ENCODE measurements around the gene LANCL3. TPM values are rescaled to one million over a fixed set of nuclear protein-coding genes. Genes with fewer than 3 reads are reported as not detected.

LANCL3 gene
- total and polyA plus RNA-seq, 2 experiments from 2014 or later = 0.28 to 0.87 TPM

- no peak overlapping the region for H3K4me3 ChIP-seq
- no peaks in the 10 kb centered on the region for H3K27me3 ChIP-seq
- no peak for TF ChIP-seq EZH2phosphoT487 (IDR thresholded peaks at IDR 0.05; ENCODE audit: low read depth, severe bottlenecking, unreplicated experiment)
- TF ChIP-seq EZH2 (IDR thresholded peaks at IDR 0.05; ENCODE audit: borderline replicate concordance) = no peak
- no peaks in the 10 kb centered on the region for H3K36me3 ChIP-seq (replicated peaks; ENCODE audit: insufficient read depth, low read depth)
- H3K27ac ChIP-seq = no peak overlapping the region
- DNase-seq (ENCODE audit: low spot score) = no peak
- H4K20me1 ChIP-seq (ENCODE audit: insufficient read depth, poor library complexity, severe bottlenecking) = no peaks in the 10 kb centered on the region
- H3K9me2 ChIP-seq (replicated peaks; ENCODE audit: insufficient read depth) = no peaks in the 10 kb centered on the region
- H2AFZ ChIP-seq = no peak overlapping the region
- H3K4me2 ChIP-seq = no peak overlapping the region
- H3K4me1 ChIP-seq (ENCODE audit: insufficient read depth) = no peaks in the 10 kb centered on the region
- no peaks in the 10 kb centered on the region for H3K9me3 ChIP-seq (ENCODE audit: low read depth)
- 76% methylated on average over 1 of the region's 1 CpG for WGBS (ENCODE audit: low lambda C conversion rate, missing lambda C conversion rate)
- no peaks in the 10 kb centered on the region for H3K79me2 ChIP-seq
Measured at GRCh38 chrX:37613933-37614332, 42.5 kb downstream of the LANCL3 start.

DNA sequence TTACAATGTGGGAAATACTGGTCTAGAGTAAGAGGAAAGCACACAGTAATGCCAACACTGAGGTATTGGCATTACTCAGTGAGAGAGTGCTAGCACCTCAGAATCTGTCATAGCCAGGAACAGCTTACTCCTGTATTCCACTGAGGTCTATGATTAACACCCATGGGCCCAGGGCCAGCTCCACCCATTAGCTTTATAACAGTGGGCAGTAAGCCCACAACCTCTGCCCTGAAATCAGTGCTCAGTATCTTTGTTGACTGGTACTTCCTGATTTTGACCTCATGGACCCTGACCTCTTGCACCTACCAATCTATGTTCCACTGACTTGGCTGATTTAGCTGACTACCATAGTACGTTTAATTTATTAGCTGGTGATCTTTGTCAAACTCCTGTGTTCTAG, 56.1 kb downstream of the LANCL3 start:
- Histone ChIP-seq H3K36me3 (replicated peaks; ENCODE audit: insufficient read depth, low read depth) (no peaks in the 10 kb centered on the region), H3K9me2 (replicated peaks; ENCODE audit: insufficient read depth) (no peaks in the 10 kb centered on the region), H3K9me3 (ENCODE audit: low read depth) (no peaks in the 10 kb centered on the region), H3K27ac (no peak overlapping the region), H3K4me2 (no peak overlapping the region), H3K4me1 (ENCODE audit: insufficient read depth) (no peaks in the 10 kb centered on the region), H3K27me3 (no peaks in the 10 kb centered on the region), H3K79me2 (no peaks in the 10 kb centered on the region), H4K20me1 (ENCODE audit: insufficient read depth, poor library complexity, severe bottlenecking) (no peaks in the 10 kb centered on the region), H2AFZ (no peak overlapping the region), H3K4me3 (no peak overlapping the region)
- WGBS (ENCODE audit: low lambda C conversion rate, missing lambda C conversion rate) = 62% methylated on average over 1 of the region's 1 CpG
- DNase-seq (ENCODE audit: low spot score) = no peak
- TF ChIP-seq EZH2 (IDR thresholded peaks at IDR 0.05; ENCODE audit: borderline replicate concordance) (no peak), CTCF (IDR thresholded peaks at IDR 0.05; ENCODE audit: poor library complexity) (no peak), EZH2phosphoT487 (IDR thresholded peaks at IDR 0.05; ENCODE audit: low read depth, severe bottlenecking, unreplicated experiment) (no peak)

- no peak for DNase-seq (ENCODE audit: low spot score)
- no peak overlapping the region for H3K4me2 ChIP-seq
- H4K20me1 ChIP-seq (ENCODE audit: insufficient read depth, poor library complexity, severe bottlenecking) = no peaks in the 10 kb centered on the region
- H3K4me1 ChIP-seq (ENCODE audit: insufficient read depth) = no peaks in the 10 kb centered on the region
- H3K9me3 ChIP-seq (ENCODE audit: low read depth) = no peaks in the 10 kb centered on the region
- no peaks in the 10 kb centered on the region for H3K79me2 ChIP-seq
- no peak for TF ChIP-seq EZH2phosphoT487 (IDR thresholded peaks at IDR 0.05; ENCODE audit: low read depth, severe bottlenecking, unreplicated experiment)
- TF ChIP-seq CTCF (IDR thresholded peaks at IDR 0.05; ENCODE audit: poor library complexity) = no peak
- no peak for TF ChIP-seq EZH2 (IDR thresholded peaks at IDR 0.05; ENCODE audit: borderline replicate concordance)
- H3K9me2 ChIP-seq (replicated peaks; ENCODE audit: insufficient read depth) = no peaks in the 10 kb centered on the region
- no peak overlapping the region for H2AFZ ChIP-seq
- H3K4me3 ChIP-seq = no peak overlapping the region
- no peaks in the 10 kb centered on the region for H3K36me3 ChIP-seq (replicated peaks; ENCODE audit: insufficient read depth, low read depth)
- H3K27ac ChIP-seq = no peak overlapping the region
- H3K27me3 ChIP-seq = no peaks in the 10 kb centered on the region
Measured at GRCh38 chrX:37638047-37638446, 66.6 kb downstream of the LANCL3 start.

- DNase-seq (ENCODE audit: low spot score) = no peak
- Histone ChIP-seq H2AFZ (no peak overlapping the region), H4K20me1 (ENCODE audit: insufficient read depth, poor library complexity, severe bottlenecking) (no peaks in the 10 kb centered on the region), H3K4me3 (no peak overlapping the region), H3K27me3 (no peaks in the 10 kb centered on the region), H3K27ac (no peak overlapping the region), H3K9me3 (ENCODE audit: low read depth) (no peaks in the 10 kb centered on the region), H3K9me2 (replicated peaks; ENCODE audit: insufficient read depth) (no peaks in the 10 kb centered on the region), H3K79me2 (no peaks in the 10 kb centered on the region), H3K36me3 (replicated peaks; ENCODE audit: insufficient read depth, low read depth) (no peaks in the 10 kb centered on the region), H3K4me2 (no peak overlapping the region), H3K4me1 (ENCODE audit: insufficient read depth) (no peaks in the 10 kb centered on the region)
- 86% methylated on average over 5 of the region's 5 CpGs for WGBS (ENCODE audit: low lambda C conversion rate, missing lambda C conversion rate)
- TF ChIP-seq EZH2 (IDR thresholded peaks at IDR 0.05; ENCODE audit: borderline replicate concordance) (no peak), EZH2phosphoT487 (IDR thresholded peaks at IDR 0.05; ENCODE audit: low read depth, severe bottlenecking, unreplicated experiment) (no peak), CTCF (IDR thresholded peaks at IDR 0.05; ENCODE audit: poor library complexity) (no peak)
Measured at GRCh38 chrX:37640142-37640541, 68.7 kb downstream of the LANCL3 start.

Measured in hepatocyte (in vitro differentiated cells).